Activated CD8-positive, alpha-beta memory T cell treated with anti-CD3 and anti-CD28 coated beads, Interleukin-2, amount 10 ng/mL, durations not matched to agents 7 days and 5 days (primary cell): Measurements from ENCODE around the gene MCTP1. TPM values are rescaled to one million over a fixed set of nuclear protein-coding genes. Genes with fewer than 3 reads are reported as not detected.

Source experiments
- ATAC-seq: fragments of 150-1000 bp; cut with Tn5 transposase; one replicate; pipeline ENCODE4 v1.10.0; 2021; ENCODE audit warnings: moderate library complexity
- CTCF ChIA-PET: fragments of 350-600 bp; sonication (Branson Sonifier 250); formaldehyde crosslinking; loops from one replicate; lab custom pipeline; 2021; ENCODE audit warnings: antibody characterized with exemption; lab: Charles Lee
- DNase-seq: peaks from one replicate; pipeline ENCODE4 v3.0.0-alpha.2; 2020
- H3K27ac Mint-ChIP-seq: one replicate; pipeline ENCODE4 v1.8.0; 2021; ENCODE audit warnings: mild to moderate bottlenecking, mixed read lengths
- H3K27me3 Mint-ChIP-seq: one replicate; pipeline ENCODE4 v1.8.0; 2021; ENCODE audit warnings: mixed read lengths
- H3K36me3 Mint-ChIP-seq: one replicate; pipeline ENCODE4 v1.8.0; 2021; ENCODE audit warnings: mild to moderate bottlenecking, mixed read lengths
- H3K4me1 Mint-ChIP-seq: one replicate; pipeline ENCODE4 v1.8.0; 2021; ENCODE audit warnings: mixed read lengths
- H3K4me3 Mint-ChIP-seq: one replicate; pipeline ENCODE4 v1.8.0; 2021; ENCODE audit warnings: mild to moderate bottlenecking, moderate library complexity, mixed read lengths
- H3K9me3 Mint-ChIP-seq: one replicate; pipeline ENCODE4 v1.8.0; 2022; ENCODE audit warnings: low read depth, mixed read lengths
- total RNA-seq, 2 experiments: library from RNA; stranded (reverse); gene quantifications; one replicate each; pipeline ENCODE4 v1.2.3, GENCODE V29; 2021

MCTP1 gene
- total RNA-seq, 2 experiments from 2014 or later: not detected

GRCh38 chr5:95194856-95195255 is 90.0 kb downstream of the MCTP1 start:
- no peak overlapping the region for H3K4me3 Mint-ChIP-seq
- H3K9me3 Mint-ChIP-seq: no peaks in the 10 kb centered on the region
- ATAC-seq: no peak
- no peak for DNase-seq
- no peaks in the 10 kb centered on the region for H3K27me3 Mint-ChIP-seq
- no peaks in the 10 kb centered on the region for H3K36me3 Mint-ChIP-seq
- CTCF ChIA-PET: no interaction called here
- no peak overlapping the region for H3K27ac Mint-ChIP-seq
- H3K4me1 Mint-ChIP-seq: no peaks in the 10 kb centered on the region

DNA sequence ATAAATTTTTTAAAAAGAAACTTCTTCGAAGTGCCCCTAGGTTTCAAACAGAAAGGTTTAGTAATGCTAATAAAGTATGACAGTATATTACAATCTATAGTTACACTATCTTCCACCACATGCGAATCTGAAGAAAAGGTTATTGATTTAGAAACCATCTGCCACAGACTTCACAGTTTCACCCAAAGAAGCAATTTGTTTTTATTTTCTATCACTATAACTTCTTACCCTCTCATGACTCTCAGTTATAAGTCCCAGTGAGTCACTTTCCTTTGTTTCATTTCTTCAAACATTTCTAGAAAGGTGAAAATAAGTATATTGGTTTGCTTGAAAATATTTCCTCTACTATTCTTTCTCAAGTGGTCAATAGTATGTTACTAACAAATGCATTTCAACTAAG is 93.6 kb downstream of the MCTP1 start:
- Mint-ChIP-seq H3K27ac (no peak overlapping the region), H3K36me3 (no peaks in the 10 kb centered on the region), H3K4me1 (no peaks in the 10 kb centered on the region), H3K4me3 (no peak overlapping the region), H3K27me3 (no peaks in the 10 kb centered on the region), H3K9me3 (no peaks in the 10 kb centered on the region)
- no peak for ATAC-seq
- CTCF ChIA-PET: no interaction called here
- no peak for DNase-seq

DNA sequence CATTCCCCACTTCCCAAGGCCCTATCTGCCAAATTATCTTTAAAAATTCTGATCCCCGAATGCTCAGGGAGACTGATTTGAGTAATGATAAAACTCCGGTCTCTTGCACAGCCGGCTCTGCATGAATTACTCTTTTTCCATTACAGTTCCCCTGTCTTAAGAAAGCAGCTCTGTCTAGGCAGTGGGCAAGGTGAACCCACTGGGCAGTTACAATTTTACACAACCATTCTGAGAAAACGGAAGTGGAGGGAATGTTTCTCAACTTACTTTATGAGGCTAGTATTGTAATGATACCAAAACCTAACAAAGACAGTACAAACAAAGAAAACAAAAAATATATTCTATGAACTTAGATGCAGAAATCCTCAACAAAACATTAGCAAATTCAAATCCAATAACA is 100.0 kb downstream of the MCTP1 start:
- no peak for DNase-seq
- ATAC-seq: no peak
- Mint-ChIP-seq H3K4me1 (no peaks in the 10 kb centered on the region), H3K27me3 (no peaks in the 10 kb centered on the region), H3K36me3 (no peaks in the 10 kb centered on the region), H3K27ac (no peak overlapping the region), H3K4me3 (no peak overlapping the region), H3K9me3 (no peaks in the 10 kb centered on the region)
- CTCF ChIA-PET: no interaction called here

DNA sequence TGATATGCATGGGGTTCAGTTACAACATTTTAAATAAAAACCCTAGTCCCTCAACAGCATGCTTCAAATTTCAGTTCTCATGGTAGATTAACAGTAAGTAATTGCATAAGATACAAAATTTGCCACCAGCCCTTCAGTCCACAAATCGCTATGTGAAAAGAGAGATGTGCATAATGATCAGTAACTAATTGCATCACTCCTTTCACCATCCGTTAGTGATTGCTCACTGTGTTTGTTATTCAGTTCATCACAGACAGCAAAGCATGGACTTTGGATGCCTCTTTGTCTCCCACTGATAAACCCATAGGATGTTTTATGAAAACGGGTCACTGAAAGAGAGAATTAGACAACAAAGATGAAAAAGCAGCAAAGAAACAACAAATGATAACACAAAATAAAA is 103.2 kb downstream of the MCTP1 start:
- Mint-ChIP-seq H3K27ac (no peak overlapping the region), H3K36me3 (no peaks in the 10 kb centered on the region), H3K27me3 (no peaks in the 10 kb centered on the region), H3K9me3 (no peaks in the 10 kb centered on the region), H3K4me1 (no peaks in the 10 kb centered on the region), H3K4me3 (no peak overlapping the region)
- no peak for ATAC-seq
- DNase-seq: no peak
- CTCF ChIA-PET: no interaction called here

DNA sequence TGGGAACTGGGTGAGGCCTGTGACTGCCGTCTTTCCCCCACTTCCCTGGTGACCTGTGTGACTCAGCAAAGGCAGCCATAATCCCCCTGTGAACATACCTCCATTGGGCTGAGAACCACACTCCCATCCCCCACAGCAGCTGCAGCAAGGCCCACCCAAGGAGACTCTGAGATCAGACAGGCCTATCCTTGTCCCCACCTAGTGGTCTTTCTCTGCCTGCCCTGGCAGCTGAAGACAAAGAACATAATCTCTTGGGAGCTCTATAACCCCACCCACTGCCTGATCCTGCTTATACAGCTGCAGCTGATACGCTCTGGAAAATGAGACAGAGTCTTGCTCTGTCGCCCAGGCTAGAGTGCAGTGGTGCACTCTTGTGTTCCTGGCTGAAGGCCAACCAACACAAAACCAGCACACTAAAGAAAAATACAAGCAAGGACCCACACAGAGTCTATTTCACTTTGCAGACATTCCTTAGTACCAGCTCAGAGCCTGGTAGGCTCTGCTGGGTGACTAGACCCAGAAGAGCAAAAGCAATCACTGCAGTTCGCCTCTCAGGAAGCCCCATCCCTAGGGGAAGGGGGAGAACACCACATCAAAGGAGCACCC is 106.7 kb downstream of the MCTP1 start:
- ATAC-seq (no peak), DNase-seq (no peak)
- Mint-ChIP-seq H3K4me1 (no peaks in the 10 kb centered on the region), H3K9me3 (no peaks in the 10 kb centered on the region), H3K36me3 (no peaks in the 10 kb centered on the region), H3K27me3 (no peaks in the 10 kb centered on the region), H3K4me3 (no peak overlapping the region), H3K27ac (no peak overlapping the region)
- CTCF ChIA-PET: no interaction called here

- no peaks in the 10 kb centered on the region for H3K4me1 Mint-ChIP-seq
- ATAC-seq: no peak
- no peak overlapping the region for H3K4me3 Mint-ChIP-seq
- no peak overlapping the region for H3K27ac Mint-ChIP-seq
- no peaks in the 10 kb centered on the region for H3K9me3 Mint-ChIP-seq
- CTCF ChIA-PET: no interaction called here
- H3K36me3 Mint-ChIP-seq: no peaks in the 10 kb centered on the region
- no peaks in the 10 kb centered on the region for H3K27me3 Mint-ChIP-seq
- no peak for DNase-seq
Measured at GRCh38 chr5:95177456-95177855, 107.4 kb downstream of the MCTP1 start.

DNA sequence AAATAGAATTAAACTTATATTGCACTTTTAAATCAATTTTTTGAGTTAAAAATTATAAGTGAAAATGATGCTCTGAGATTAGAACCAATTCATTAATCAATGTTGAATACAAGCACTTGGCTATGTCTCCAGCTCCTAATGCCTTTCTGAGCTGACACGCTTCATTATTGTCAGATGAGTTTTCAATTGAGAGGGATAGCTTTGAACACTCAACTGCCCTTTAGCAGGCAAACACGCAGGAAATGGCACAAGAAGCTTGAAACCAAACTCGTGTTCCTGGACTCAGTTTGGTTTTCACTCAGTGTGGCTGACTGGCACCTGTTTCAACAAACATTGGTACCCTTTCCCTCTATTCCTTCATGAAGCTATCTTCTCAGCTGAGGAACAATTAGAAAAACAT is 109.8 kb downstream of the MCTP1 start:
- no peaks in the 10 kb centered on the region for H3K36me3 Mint-ChIP-seq
- H3K27ac Mint-ChIP-seq: no peak overlapping the region
- peaks cover 2% of the 10 kb centered on the region for H3K9me3 Mint-ChIP-seq
- H3K27me3 Mint-ChIP-seq: no peaks in the 10 kb centered on the region
- CTCF ChIA-PET: no interaction called here
- H3K4me1 Mint-ChIP-seq: no peaks in the 10 kb centered on the region
- H3K4me3 Mint-ChIP-seq: no peak overlapping the region
- ATAC-seq: no peak
- DNase-seq: no peak

- CTCF ChIA-PET: no interaction called here
- no peaks in the 10 kb centered on the region for H3K27me3 Mint-ChIP-seq
- ATAC-seq (no peak), DNase-seq (no peak)
- H3K4me3 Mint-ChIP-seq: no peak overlapping the region
- peaks cover 6% of the 10 kb centered on the region for H3K9me3 Mint-ChIP-seq
- no peaks in the 10 kb centered on the region for H3K4me1 Mint-ChIP-seq
- H3K36me3 Mint-ChIP-seq: no peaks in the 10 kb centered on the region
- H3K27ac Mint-ChIP-seq: no peak overlapping the region
Measured at GRCh38 chr5:95172659-95173058, 112.2 kb downstream of the MCTP1 start.

- no peak overlapping the region for H3K27ac Mint-ChIP-seq
- DNase-seq (no peak), ATAC-seq (no peak)
- H3K36me3 Mint-ChIP-seq: no peaks in the 10 kb centered on the region
- no peaks in the 10 kb centered on the region for H3K27me3 Mint-ChIP-seq
- CTCF ChIA-PET: no interaction called here
- H3K4me3 Mint-ChIP-seq: no peak overlapping the region
- H3K9me3 Mint-ChIP-seq: peaks cover 4% of the 10 kb centered on the region
- H3K4me1 Mint-ChIP-seq: no peaks in the 10 kb centered on the region
Measured at GRCh38 chr5:95164861-95165260, 120.0 kb downstream of the MCTP1 start.

DNA sequence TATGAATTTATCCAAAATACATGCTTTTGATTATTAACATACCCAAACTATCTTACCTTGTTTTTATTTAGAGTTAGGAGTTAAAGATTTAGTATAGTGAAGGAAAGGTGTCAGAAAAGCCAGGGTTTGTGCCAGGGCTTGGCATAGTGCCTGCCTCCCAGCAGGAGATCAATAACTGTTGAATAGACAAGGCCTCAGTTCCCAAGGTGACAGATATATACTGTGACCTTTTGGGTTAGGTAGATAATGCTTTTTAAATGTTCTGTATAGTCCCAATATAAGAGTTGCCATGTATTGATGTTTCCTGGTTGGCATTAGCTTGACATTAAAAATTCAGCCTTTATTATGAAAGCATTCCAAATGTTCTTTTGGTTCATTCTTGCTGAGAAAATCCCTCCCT is 121.8 kb downstream of the MCTP1 start:
- H3K27ac Mint-ChIP-seq: no peak overlapping the region
- H3K36me3 Mint-ChIP-seq: no peaks in the 10 kb centered on the region
- DNase-seq (no peak), ATAC-seq (no peak)
- H3K27me3 Mint-ChIP-seq: no peaks in the 10 kb centered on the region
- CTCF ChIA-PET: no interaction called here
- no peaks in the 10 kb centered on the region for H3K4me1 Mint-ChIP-seq
- no peaks in the 10 kb centered on the region for H3K9me3 Mint-ChIP-seq
- no peak overlapping the region for H3K4me3 Mint-ChIP-seq

DNA sequence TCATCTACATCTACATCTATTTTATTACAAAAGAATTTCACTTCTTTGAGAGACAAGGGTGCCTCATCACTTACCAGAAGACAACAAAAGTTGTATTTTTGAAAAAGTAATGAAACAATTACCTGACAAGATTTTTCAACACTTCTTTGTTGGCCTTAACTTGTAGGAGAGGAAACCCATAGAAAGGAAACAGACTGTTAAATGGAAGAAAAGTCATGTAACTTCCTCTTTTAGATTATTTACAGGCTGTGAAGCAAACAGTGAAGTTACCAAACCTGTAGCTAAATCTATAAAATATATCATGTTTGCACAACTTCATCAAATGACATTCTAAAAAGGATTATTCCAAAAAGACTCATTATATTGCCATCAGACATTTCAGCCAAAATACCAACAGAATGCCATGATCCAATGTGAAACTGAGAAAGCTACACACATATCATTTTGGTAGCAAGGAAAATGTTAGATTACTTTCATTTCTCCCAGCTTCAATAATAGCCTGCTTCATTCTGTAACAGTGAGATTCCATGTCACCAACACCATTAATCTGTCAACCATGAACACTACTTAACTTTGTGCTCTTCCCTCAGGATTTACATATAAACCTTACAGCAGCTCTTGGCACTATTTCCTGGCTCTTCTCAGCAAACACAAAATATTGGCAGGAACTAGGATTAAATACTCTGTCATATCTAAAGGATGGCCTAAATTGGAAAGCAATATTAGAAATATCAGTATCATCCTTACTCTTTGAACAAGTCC is 122.5 kb downstream of the MCTP1 start:
- Mint-ChIP-seq H3K27ac (no peak overlapping the region), H3K27me3 (no peaks in the 10 kb centered on the region), H3K4me3 (no peak overlapping the region), H3K4me1 (no peaks in the 10 kb centered on the region), H3K36me3 (no peaks in the 10 kb centered on the region), H3K9me3 (no peaks in the 10 kb centered on the region)
- CTCF ChIA-PET: no interaction called here
- DNase-seq (no peak), ATAC-seq (no peak)

DNA sequence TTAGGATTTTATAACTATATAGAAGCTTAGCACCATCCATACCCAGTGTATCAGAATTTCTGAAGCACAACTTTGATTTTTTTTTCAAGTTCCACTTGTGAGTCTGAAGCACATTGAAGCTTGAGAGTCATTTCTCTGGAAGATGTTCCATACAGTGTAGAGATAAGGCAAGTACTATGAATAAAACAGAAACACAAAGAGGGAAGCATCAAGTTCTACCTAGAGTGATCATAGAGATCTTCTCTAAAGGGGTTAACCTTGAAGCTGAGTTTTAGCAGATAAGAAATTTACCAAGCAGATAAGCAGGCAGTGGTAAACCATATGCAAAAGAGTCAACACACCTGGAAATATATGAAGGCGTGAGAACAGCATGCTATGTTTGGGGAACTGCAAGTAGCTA is 125.3 kb downstream of the MCTP1 start:
- DNase-seq (no peak), ATAC-seq (no peak)
- H3K4me3 Mint-ChIP-seq: no peak overlapping the region
- H3K36me3 Mint-ChIP-seq: no peaks in the 10 kb centered on the region
- H3K27ac Mint-ChIP-seq: no peak overlapping the region
- H3K27me3 Mint-ChIP-seq: no peaks in the 10 kb centered on the region
- no peaks in the 10 kb centered on the region for H3K9me3 Mint-ChIP-seq
- CTCF ChIA-PET: no interaction called here
- no peaks in the 10 kb centered on the region for H3K4me1 Mint-ChIP-seq

GRCh38 chr5:95155888-95156287 is 129.0 kb downstream of the MCTP1 start:
- ATAC-seq (no peak), DNase-seq (no peak)
- Mint-ChIP-seq H3K36me3 (no peaks in the 10 kb centered on the region), H3K4me1 (no peaks in the 10 kb centered on the region), H3K27me3 (no peaks in the 10 kb centered on the region), H3K27ac (no peak overlapping the region), H3K9me3 (no peaks in the 10 kb centered on the region), H3K4me3 (no peak overlapping the region)
- CTCF ChIA-PET: no interaction called here

DNA sequence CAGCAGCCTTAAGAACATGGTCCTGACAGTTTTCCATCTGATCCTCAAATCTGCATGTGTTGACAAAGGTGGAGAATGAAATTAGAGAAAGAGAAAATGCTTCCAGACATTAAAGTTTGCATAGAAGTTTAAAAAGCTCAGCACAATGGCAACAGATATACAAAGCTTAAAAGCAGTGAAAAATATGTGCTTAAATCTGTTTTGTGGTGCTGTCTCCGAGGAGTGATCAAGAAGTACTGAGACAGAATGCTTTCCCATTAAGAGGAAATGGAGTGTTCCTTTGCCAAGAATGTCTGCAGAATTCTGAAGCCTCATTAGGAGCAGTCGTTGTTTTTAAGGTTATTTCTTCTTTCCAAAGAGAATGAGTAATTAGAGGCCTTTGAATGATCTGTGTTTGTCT is 131.4 kb downstream of the MCTP1 start:
- CTCF ChIA-PET: no interaction called here
- ATAC-seq: no peak
- Mint-ChIP-seq H3K27me3 (no peaks in the 10 kb centered on the region), H3K9me3 (peaks cover 3% of the 10 kb centered on the region), H3K4me3 (no peak overlapping the region), H3K4me1 (no peaks in the 10 kb centered on the region), H3K36me3 (no peaks in the 10 kb centered on the region), H3K27ac (no peak overlapping the region)
- no peak for DNase-seq
